HG02840 (cell line): ENCODE data around the gene PCBP2.
"Not testable (repeated sequence)": the region's sequence is repeated elsewhere in the genome, so short reads cannot be mapped to it uniquely, and the experiment has no call there.

Experiments
- ATAC-seq: cut with Tn5 transposase; IDR thresholded peaks from one replicate; pipeline ENCODE4 v1.9.1; 2021; ENCODE audit warnings: mild to moderate bottlenecking, moderate library complexity, moderate number of reproducible peaks; ENCODE audit not compliant: unreplicated experiment, low FRiP score

The PCBP2 gene

DNA sequence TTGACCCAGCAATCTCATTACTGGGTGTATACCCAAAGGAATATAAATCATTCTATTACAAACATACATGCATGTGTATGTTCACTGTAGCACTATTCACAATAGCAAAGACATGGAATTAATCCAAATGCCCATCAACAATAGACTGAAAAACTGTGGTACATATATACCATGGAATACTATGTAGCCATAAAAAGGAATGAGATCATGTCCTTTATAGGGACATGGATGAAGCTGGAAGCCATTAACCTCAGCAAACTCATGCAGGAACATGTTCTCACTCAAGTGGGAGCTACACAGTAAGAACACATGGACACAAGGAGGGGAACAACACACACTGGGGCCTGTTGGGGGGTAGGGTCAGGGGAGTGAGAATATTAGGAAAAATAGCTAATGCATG is 12.3 kb upstream of the PCBP2 start:
- ATAC-seq: not testable (repeated sequence)

GRCh38 chr12:53441040-53441833 is 10.7 kb upstream of the PCBP2 start, which contains the start of gene PRR13:
Gene PRR13 (plus strand): TSS chr12:53441734. CDS start chr12:53442715, 981 bp downstream.
- peak; percentile 96 for ATAC-seq

- ATAC-seq: no peak
Observed at GRCh38 chr12:53443955-53444354, 7.9 kb upstream of the PCBP2 start.

DNA sequence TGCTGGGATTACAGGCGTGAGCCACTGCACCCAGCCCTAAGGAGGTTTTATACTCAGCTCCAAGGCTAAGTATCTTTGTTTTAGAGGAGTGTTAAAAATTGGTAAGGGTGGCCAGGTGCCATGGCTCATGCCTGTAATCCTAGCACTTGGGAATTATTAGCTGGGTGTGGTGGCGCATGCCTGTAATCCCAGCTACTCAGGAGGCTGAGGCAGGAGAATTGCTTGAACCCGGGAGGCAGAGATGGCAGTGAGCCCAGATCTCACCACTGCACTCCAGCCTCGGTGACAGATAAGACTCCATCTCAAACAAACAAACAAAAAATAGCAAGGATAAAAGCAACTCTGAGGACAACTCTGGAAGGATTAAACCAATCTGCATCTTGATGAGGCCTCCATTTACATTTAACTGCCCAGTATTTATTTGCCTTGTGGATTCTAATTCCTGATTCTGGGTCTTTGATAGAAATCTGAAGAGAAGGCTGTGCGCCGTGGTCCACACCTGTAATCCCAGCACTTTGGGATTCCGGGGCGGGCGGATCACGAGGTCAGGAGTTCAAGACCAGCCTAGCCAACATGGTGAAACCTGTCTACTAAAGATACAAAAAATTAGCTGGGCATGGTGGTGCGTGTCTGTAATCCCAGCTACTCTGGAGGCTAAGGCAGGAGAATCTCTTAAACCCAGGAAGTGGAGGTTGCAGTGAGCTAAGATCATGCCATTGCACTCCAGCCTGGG is 7.1 kb upstream of the PCBP2 start:
- ATAC-seq: not testable (repeated sequence)

DNA sequence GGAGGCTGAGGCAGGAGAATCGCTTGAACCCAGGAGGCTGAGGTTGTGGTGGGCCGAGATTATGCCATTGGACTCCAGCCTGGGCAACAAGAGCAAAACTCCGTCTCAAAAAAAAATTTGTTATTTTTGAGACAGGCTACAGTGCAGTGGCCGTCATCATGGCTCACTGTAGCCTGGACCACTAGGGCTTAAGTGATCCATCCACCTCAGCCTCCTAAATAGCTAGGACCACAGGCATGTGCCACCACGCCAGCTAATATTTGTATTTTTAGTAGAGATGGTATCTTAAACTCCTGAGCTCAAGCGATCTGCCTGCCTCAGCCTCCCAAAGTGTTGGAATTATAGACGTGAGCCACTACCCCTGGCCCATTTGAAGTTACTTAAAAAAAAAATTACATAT is 966 bp upstream of the PCBP2 start:
- ATAC-seq: no peak

GRCh38 chr12:53452159-53453077 is 516 bp downstream of the PCBP2 start:
- no peak for ATAC-seq

DNA sequence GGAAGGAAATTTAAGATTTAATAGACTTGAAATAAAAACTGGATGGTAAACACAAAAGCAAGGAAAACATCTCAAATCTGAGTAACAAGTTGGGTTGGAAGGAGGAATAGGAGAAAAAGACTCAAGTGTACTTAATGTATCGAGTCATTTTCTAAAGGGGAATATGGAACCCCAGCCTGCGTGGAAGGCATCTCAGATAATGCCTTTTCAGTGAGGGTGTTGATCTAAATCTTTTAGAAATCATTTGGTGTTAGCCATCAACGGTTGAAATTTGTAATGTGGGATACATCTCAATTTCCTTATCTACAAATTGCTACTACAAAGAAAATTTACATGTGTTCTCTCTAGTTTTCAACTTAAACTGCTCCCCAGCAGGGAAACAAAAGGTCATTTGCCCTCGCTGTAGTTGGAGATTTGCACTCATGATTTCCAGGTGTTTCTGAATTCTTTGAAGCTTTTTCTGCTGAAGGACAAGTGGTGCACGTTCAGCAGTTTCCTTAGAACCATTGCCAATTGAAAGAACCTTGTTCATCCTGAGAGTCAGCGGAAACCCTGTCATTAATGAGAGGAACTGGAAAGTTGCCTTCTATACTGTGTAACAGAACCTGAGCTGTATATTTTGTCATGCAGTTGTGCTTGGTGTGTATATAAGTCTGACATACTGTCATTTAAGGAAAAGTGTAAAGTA is 2.2 kb downstream of the PCBP2 start:
- ATAC-seq: no peak

DNA sequence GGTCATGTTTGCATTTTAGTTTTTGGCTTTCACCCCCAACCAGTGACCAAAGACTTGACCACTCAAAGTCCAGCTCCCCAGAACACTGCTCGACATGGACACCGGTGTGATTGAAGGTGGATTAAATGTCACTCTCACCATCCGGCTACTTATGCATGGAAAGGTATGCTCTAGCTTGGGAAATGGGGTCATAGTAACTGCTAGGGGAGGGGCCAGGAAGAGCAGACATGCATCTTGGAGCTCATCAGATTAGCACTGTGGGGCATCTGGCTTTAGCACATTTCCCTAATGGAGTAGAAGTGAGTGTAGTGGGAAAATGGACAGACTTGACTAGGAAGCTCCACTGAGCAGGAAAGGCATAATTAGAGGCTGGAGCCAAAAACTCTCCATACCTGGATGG is 2.8 kb downstream of the PCBP2 start:
- ATAC-seq: no peak

GRCh38 chr12:53456654-53457366 is 4.9 kb downstream of the PCBP2 start:
- no peak for ATAC-seq

- ATAC-seq: no peak
Observed at GRCh38 chr12:53459097-53459496, 7.2 kb downstream of the PCBP2 start.

DNA sequence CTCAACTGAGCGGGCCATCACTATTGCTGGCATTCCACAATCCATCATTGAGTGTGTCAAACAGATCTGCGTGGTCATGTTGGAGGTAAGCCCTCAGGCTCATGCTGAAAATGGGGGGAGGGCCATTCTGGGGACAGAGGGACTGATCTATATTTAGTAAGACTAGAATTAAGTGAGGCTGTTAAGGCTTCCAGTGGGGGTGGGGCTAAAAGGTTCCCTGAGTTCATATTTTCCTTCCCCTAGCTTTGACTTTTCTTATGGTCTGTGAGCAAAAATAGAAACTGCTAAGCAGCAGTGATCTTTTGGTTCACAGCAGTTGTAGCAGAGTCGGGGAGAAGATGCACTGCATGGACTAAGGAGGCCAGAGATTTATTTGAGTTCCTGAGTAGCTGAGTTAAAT is 9.2 kb downstream of the PCBP2 start:
- no peak for ATAC-seq

- no peak for ATAC-seq
Observed at GRCh38 chr12:53461591-53461990, 9.7 kb downstream of the PCBP2 start.

DNA sequence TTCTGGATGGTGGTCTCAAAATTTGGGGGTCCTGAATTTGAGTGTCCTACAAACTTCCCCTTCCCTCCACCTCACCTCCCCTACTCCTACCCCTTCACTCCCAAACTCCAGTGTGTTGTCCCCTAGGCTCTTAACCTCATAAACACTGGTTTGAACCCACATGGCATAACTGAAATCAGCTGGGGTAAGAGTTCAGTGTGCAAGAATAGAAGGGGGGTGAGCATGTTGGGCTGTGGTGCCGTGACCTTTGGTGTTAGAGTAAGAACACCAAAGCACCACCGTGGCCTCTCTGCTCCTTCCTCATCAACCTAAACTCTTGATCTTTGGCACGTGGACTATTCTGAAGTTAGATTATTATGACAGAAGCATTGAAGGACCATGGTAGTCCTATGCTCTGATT is 11.0 kb downstream of the PCBP2 start:
- ATAC-seq: no peak

- no peak for ATAC-seq
Observed at GRCh38 chr12:53463802-53464560, 12.1 kb downstream of the PCBP2 start.

DNA sequence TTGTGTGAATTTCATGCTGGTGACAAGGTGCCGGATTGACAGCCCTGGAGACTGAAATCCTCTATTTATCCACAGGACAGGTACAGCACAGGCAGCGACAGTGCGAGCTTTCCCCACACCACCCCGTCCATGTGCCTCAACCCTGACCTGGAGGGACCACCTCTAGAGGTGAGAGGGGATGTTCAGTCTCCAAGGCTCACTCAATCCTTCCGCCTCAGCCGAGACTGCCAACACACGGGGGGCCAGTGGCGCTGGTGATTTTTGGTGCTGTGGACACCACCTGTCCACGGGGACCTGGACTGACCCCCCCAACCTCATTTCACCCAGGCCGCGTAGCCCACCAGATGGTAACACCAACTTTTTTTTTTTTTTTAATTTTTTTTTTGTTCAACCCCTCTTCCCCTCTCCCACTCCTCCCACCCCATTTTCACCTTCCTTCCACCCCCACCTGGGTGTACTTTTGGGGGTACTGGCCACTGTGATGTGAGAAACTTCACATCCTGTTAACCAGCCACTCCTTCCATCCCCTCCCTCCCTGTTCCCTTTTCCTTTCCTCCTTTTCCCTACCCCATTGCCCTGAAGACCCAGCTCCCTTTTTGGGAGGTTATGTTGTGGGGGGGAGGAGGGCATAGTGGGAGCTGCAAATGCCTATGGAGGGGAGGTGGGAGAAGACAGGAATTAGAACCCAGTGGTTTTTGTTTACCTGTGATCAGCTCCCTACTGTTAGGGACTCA is 12.9 kb downstream of the PCBP2 start:
- no peak for ATAC-seq

DNA sequence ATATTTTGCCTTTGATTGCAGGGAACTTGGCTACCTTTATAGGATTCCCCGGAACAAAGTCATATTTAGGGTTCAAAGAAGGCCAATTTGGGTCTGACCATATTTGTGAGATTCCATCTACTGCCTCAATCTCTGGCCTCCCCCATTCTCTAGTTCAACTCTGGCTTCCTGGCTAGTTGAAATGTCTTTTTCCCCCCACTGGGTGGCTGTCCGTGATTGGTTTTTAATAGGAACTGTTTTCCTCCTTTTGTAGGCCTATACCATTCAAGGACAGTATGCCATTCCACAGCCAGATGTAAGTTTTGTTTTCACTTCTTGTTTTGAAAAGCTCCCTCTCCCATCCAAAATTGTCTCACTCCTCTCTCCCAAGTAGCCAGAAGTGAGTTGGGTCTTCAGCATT is 13.8 kb downstream of the PCBP2 start:
- no peak for ATAC-seq

GRCh38 chr12:53466640-53467039 is 14.7 kb downstream of the PCBP2 start:
- ATAC-seq: no peak

DNA sequence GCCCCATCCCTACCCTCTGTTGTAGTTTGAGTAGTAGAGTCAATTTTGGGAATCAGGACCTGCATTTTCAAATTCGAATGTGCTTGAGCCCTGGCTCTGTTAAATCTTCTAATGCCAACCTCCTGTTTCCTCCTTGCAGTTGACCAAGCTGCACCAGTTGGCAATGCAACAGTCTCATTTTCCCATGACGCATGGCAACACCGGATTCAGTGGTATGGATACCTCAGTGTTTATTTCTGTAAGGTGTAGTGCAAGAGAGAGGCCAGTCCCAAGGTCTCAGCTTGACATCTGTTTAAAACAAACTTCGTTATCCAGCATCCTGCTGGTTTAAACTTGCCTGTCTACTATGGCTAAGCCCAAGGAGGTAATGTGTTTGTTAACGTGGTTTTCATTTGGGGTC is 15.2 kb downstream of the PCBP2 start:
- no peak for ATAC-seq
